HEK293 (cell line): Measurements from ENCODE around the gene ADH4.

Source experiments
- HOXC10 ChIP-seq: sonication (generic); formaldehyde crosslinking; IDR thresholded peaks from 2 replicates; pipeline ENCODE4 v1.8.1; 2023; ENCODE audit warnings: mild to moderate bottlenecking, missing genetic modification reagents
- SALL2 ChIP-seq: fragments of 450-650 bp; formaldehyde crosslinking; IDR thresholded peaks from 2 replicates; pipeline ENCODE4 v1.5.0; 2017; ENCODE audit warnings: missing biosample characterization, mild to moderate bottlenecking, missing genetic modification characterization, borderline replicate concordance
- ZBTB44 ChIP-seq: fragments of 450-650 bp; IDR thresholded peaks from 2 replicates; pipeline ENCODE4 v1.5.1; 2018; ENCODE audit warnings: missing biosample characterization, mild to moderate bottlenecking, missing genetic modification characterization

- TF ChIP-seq HOXC10 (CRISPR knock-in tag) = no peak
- TF ChIP-seq ZBTB44 = no peak
- TF ChIP-seq SALL2 (tag by site-specific recombination) = no peak
Measured at GRCh38 chr4:99179178-99179577, 35.1 kb upstream of the ADH4 start.
